Skin epidermis (tissue), 12 donors: Measurements from ENCODE around the gene NAV3.

Experiments
- H3K27ac ChIP-seq, 21 experiments: fragments of 200-600 bp; sonication (generic) in 11 of 21; one replicate each; pipeline ENCODE4 v1.5.0; 2020; ENCODE audit warnings: mild to moderate bottlenecking in 3 of 21, inconsistent platforms in 2 of 21, moderate library complexity in 2 of 21
- H3K4me3 ChIP-seq, 7 experiments: fragments of 200-600 bp; sonication (generic) in 2 of 7; one replicate each; pipeline ENCODE4 v1.5.0; 2020; ENCODE audit warnings: inconsistent platforms in 2 of 7, mild to moderate bottlenecking in 2 of 7, moderate library complexity in 1 of 7

NAV3 gene

DNA sequence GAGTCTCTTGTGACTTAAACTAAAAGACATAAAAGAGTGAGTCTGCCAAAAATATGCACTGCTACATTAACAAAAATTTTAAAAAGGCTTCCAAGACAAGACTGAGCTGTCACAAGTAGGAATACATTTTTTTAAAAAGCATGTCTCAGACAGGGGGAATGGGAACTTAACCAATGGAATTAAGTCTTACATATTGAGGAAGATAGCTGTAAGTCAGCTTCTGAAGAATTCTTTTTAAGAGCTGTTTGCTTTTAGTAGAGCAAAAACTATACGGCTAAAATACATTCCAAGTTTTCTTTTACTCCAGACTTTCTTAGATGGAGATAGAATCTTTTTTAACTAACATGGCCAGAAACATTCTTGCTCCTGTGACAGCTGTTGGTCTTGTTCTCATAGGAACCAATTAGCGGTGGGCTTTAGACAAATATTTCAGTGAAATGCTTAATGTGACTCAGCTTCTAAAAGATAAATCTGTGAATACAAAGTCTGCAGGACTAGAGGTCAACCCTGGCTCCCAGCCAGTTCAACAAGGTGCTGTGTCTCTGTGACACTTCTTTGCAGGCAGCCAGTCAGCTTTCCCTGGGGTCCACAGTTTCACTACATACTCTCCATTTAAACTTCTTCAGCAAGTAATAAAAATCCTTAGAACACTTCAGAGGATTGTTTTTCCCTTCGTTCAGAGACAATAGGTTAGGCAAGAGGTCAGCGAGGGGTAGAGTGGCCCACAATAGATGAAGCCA lies 187.6 kb downstream of the NAV3 start:
- no peak overlapping the region for H3K4me3 ChIP-seq
- no peak overlapping the region for H3K27ac ChIP-seq

DNA sequence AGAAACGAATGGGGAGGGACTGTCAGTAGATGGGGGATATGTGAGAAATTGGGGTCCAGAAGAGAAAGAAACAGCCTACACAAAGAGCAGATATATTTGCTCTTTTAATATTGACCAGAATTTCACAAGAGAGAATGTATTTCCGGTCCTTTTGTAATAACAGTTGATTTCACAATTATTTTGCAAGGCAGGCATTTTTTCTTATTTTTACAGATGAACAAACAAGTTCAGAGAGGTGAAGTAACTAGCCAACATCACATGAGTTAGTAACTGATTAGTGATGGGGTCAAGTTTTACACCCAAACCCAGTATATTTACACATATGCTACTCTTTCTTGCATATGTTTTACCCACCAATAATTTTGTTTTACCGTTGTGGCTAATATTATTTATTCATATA lies 188.2 kb downstream of the NAV3 start:
- Histone ChIP-seq H3K4me3 (no peak overlapping the region), H3K27ac (no peak overlapping the region)

DNA sequence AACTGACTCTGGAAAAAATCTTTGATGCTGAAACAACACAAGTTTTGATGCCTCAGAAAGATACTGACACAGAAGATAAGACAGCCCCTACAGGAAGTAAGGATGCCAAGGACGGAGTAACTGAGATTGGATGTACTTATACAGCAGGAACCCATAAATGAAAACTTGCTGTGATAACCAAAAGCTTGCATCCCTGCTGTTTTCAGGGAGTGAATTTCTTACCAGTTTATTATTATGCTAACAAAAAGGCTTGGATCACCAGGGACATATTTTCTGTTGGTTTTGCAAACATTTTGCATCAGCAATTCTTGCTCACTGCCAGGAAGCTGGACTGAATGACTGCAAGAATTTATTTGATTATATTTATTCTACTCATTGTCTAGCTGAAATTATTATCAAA lies 197.7 kb downstream of the NAV3 start:
- H3K4me3 ChIP-seq: no peak overlapping the region
- no peak overlapping the region for H3K27ac ChIP-seq

DNA sequence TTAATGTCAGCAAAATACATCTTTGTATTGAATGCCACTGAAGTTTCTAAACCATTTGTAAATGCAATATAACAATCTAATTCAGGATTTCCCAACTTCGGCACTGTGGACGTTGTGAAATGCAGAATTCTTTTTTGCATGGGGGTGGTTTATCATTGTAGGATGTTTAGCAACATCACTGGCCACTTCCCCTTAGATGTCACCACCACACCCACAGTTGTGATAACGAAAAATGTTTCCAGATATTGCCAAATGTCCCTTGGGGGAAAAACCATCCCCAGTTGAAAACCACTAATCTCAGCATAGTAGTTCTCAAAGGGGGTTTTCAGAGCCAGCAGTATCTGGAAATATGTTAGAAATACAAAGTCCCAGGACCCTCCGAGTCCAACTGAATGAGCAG lies 203.3 kb downstream of the NAV3 start:
- no peak overlapping the region for H3K4me3 ChIP-seq
- H3K27ac ChIP-seq: no peak overlapping the region

DNA sequence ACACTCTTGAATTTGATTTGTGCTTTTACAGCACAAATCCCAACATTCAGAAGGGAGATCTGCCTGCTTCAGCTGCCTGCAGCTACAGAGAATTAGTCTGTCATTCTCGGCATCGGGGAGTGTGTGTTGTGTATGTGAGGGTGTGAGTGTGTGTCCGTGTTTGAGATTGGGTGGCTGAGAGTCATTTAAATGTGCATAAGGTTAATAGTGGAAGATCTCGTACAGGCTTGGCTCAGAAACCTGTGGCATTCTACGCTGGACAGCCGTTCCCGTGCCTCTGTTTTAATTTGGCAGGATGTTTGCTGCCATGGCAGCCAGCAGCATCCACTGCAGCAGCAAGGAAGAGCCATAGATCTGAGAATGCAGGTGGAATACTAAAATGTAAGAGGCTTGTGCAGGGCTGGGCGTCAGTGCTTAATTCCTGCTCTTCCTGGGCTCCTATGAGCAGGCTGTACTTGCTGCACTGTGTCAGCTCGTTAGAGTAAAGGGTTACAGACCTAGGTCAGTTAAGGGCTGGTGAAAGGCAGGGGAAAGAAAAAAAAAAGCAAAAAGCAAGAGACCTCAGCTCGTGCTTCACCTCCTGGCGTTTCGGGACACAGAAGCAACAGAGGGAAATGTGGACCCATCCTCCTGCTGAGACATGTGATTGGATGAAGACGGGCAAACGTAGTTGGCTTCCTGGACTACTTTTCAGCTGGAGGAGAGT lies 205.4 kb downstream of the NAV3 start:
- Histone ChIP-seq H3K4me3 (no peak overlapping the region), H3K27ac (no peak overlapping the region)

DNA sequence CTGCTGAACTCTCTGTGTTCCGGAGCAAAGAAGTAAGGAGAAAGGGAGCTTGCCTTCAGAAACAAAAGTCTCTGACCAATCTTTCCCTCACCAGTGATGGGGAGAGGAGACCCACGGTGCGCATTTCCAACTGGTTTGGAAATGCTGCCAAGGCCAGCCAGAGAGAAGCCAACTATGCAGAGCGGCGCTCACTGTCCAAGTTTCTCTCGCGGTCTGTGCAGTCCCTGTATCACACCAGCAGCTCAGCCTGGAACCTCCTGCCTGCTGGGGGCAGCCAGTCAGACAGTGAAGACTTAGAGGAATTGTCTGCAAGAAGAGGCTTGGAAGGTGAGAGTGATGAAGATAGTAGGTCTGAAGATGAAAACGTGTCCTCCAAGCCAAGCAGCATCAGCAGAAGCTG lies 206.2 kb downstream of the NAV3 start:
- Histone ChIP-seq H3K4me3 (no peak overlapping the region), H3K27ac (no peak overlapping the region)

DNA sequence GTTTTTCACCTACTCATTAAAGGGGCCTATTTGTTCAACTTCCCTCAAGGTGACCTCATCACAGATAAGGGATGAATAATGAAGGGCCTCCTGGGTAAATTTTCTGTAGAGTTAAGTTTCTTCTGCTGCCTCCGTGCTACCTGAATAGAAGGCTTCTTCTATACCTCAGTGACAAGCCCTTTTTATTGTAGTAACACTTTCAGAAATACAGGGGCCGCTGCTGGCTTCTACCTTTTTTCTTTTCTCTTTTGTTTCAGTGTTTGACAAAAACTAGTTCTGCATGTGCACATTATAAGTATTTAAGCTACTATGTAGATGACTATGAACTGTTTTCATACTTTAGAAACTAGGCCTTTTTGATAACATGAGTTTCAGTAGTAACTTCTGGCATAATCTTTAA lies 207.0 kb downstream of the NAV3 start:
- Histone ChIP-seq H3K4me3 (no peak overlapping the region), H3K27ac (no peak overlapping the region)

DNA sequence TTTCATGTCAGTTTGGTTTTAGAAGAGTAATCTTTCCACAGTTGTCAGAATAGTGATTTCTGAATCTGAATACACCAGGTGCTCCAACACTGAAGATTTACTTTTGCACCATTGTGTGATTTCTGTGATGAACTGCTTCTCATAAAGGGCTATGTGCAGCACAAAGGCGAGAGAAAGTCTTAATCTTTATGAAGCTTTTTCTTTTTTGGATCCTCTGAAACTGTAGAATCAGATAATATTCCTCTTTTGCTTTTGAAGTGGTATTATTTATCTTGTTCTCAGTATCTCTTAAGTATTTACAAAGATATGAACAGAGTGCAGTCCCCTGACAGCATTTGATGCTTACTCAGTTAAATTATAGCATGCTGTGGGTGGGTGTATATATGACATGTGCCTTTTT lies 207.8 kb downstream of the NAV3 start:
- Histone ChIP-seq H3K27ac (no peak overlapping the region), H3K4me3 (no peak overlapping the region)

DNA sequence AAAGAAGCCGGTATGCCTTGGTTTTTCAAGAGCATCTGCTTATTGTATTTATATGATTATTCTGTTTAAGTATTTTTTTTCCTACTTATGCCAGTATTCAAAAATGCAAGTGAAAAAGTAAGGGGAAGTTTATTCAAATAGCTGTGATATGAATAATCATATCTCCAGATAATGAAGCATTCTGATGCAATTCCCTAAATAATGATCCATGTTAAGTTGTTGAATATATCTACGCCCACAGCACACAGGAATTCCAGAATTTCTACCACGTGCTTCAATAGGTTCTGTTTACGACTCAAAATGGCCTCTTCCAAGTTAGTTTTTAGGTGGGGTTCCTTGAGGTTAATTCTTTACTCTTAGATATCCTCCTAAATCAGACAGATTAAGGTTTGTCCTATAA lies 208.3 kb downstream of the NAV3 start:
- no peak overlapping the region for H3K27ac ChIP-seq
- no peak overlapping the region for H3K4me3 ChIP-seq

- no peak overlapping the region for H3K4me3 ChIP-seq
Measured at GRCh38 chr12:78040111-78040510, 209.4 kb downstream of the NAV3 start.

GRCh38 chr12:78050790-78051189 lies 220.1 kb downstream of the NAV3 start:
- Histone ChIP-seq H3K27ac (no peak overlapping the region), H3K4me3 (no peak overlapping the region)

More at GRCh38 chr12:78040111-78040510, 209.4 kb downstream of the NAV3 start:
- no peak overlapping the region for H3K27ac ChIP-seq

- no peak overlapping the region for H3K4me3 ChIP-seq
Measured at GRCh38 chr12:78055545-78055944, 224.9 kb downstream of the NAV3 start.

DNA sequence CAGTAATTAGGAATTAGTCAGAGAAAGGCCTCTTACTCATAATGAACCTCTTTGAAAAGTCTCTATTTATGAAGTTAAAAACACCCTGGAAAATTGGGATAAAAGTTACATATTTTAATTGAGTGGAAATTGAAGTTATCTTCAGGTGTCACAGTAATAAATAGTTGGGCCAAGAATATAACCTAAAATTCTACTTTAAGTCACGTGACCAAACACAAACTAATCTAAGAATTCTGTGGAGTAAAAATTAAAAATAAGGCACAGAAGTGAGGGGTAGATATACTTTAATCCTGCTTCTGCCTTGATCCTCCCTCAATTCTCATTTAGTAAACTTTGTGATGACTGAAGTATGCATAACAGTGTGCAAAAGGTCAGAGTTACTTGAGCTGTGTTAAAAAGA lies 226.4 kb downstream of the NAV3 start:
- no peak overlapping the region for H3K27ac ChIP-seq
- H3K4me3 ChIP-seq: no peak overlapping the region

More at GRCh38 chr12:78055545-78055944, 224.9 kb downstream of the NAV3 start:
- no peak overlapping the region for H3K27ac ChIP-seq

DNA sequence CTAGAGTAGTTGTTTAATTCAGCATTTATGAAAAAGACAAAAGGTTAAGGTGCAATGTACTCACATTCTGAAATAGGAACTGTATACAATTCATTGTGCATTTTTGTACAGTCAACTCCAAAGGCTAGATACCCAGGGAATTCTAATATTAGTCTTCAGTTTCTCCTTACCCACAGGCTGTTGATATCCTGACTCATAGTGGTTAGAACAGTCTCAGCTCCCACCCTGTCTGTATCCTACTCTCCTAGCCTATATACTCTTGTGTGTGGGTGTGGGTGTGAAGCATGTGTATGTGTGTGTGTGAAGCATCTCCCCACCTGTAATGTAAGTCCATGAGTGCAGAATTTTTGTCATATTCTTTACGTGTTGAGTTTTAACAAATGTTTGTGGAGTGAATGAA lies 229.5 kb downstream of the NAV3 start:
- Histone ChIP-seq H3K4me3 (no peak overlapping the region), H3K27ac (no peak overlapping the region)

GRCh38 chr12:78062786-78063185 lies 232.1 kb downstream of the NAV3 start:
- no peak overlapping the region for H3K4me3 ChIP-seq
- H3K27ac ChIP-seq: no peak overlapping the region

GRCh38 chr12:78081590-78082314 lies 251.1 kb downstream of the NAV3 start:
- H3K4me3 ChIP-seq: no peak overlapping the region
- H3K27ac ChIP-seq: no peak overlapping the region

- H3K4me3 ChIP-seq: no peak overlapping the region
- H3K27ac ChIP-seq: no peak overlapping the region
Measured at GRCh38 chr12:78085542-78086182, 255.0 kb downstream of the NAV3 start.

DNA sequence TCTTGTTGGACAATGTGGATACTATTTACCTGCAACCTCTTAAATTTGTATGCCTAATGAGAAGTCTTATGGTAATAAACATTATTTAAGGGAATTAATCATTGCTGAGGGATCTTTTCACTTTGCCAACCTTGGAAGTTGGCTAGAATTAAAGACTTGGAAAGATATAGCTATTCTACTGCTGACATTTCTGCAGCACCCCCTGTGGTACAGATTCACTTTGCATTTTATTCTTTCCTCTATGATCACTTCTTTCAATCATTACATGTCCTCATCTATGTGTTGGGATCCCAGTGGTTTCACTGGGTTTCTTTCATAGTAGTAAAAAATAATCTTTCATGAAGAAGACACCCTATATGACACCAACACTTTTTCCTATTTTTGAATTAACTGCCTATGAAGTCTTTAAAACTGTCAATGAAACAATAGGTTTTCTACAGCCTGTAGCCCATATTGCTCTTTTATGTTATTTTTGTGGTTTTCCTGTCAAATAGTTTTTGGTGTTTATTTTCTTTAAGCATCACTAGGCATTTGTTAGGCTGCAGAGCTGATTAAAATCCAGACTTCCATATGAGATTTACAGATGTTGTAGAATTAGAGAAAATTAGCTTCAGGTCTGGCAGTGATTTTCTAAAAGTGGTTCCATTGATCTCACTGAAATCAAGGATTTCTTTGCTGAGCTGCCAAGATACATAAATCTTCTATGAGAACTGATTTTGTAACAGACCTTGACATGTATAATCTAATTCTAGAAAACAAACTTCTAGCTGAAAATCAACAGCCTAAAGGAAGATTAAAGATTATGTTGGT lies 256.1 kb downstream of the NAV3 start:
- Histone ChIP-seq H3K4me3 (no peak overlapping the region), H3K27ac (no peak overlapping the region)

GRCh38 chr12:78087363-78087675 lies 256.6 kb downstream of the NAV3 start:
- Histone ChIP-seq H3K27ac (no peak overlapping the region), H3K4me3 (no peak overlapping the region)

DNA sequence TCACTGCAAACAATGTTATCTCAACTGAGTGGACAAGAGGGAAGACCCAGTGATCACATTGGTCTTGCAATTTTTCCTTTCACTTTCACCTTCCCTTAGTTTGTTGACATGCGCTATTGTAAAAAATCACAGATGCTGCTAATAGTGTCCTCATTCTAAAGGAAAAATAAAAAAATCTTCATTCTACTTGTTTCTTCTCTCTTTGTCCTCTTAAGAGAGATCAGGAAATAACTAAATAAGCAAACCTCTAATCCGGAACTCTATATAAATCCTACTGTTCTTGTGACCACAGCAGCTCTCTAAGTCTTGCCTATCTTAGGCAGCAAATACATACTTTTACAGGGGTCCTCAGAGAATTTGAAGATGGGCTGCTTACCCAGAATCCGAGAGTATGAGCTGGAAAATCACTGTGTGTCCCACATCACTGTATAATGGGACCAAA lies 257.7 kb downstream of the NAV3 start:
- H3K27ac ChIP-seq: no peak overlapping the region

More for the DNA sequence above, 257.7 kb downstream of the NAV3 start:
- no peak overlapping the region for H3K4me3 ChIP-seq
